Mesenchymal stem cell (in vitro differentiated cells and primary cell): ENCODE measurements around the gene IL31RA.
A peak's percentile ranks its signal among the peaks of the same experiment; 100 is the strongest.

ENCODE experiments used
- DNase-seq: peaks from one replicate; pipeline ENCODE4 v3.0.0-alpha.2; 2013
- H2AFZ ChIP-seq: one replicate; pipeline ENCODE4 v1.6.1; 2013; ENCODE audit warnings: low read depth, mild to moderate bottlenecking, control low read depth, inconsistent platforms, low read length, moderate library complexity
- H2AK5ac ChIP-seq: 2 replicates; pipeline ENCODE4 v1.6.1; 2013; ENCODE audit warnings: low read length, moderate library complexity, mild to moderate bottlenecking, inconsistent platforms; ENCODE audit not compliant: severe bottlenecking
- H2BK120ac ChIP-seq: one replicate; pipeline ENCODE4 v1.6.1; 2013; ENCODE audit warnings: low read depth, mild to moderate bottlenecking, inconsistent platforms, low read length, moderate library complexity
- H2BK12ac ChIP-seq, 2 experiments: one replicate each; pipeline ENCODE4 v1.6.1; 2013; ENCODE audit warnings: inconsistent platforms in 2 of 2, low read length in 2 of 2, mild to moderate bottlenecking in 2 of 2, moderate library complexity in 2 of 2, control low read depth in 1 of 2
- H2BK15ac ChIP-seq: one replicate; pipeline ENCODE4 v1.6.1; 2013; ENCODE audit warnings: mild to moderate bottlenecking, low read depth, inconsistent platforms; ENCODE audit not compliant: poor library complexity, severe bottlenecking
- H2BK5ac ChIP-seq: 2 replicates; pipeline ENCODE4 v1.6.1; 2013; ENCODE audit warnings: low read depth, mild to moderate bottlenecking, low read length, control low read depth, inconsistent platforms; ENCODE audit not compliant: poor library complexity, severe bottlenecking
- H3K14ac ChIP-seq, 2 experiments: one replicate each; pipeline ENCODE4 v1.6.1; 2013; ENCODE audit warnings: inconsistent platforms in 2 of 2, low read length in 2 of 2, control low read depth in 1 of 2, mild to moderate bottlenecking in 1 of 2, moderate library complexity in 1 of 2
- H3K18ac ChIP-seq, 2 experiments: one replicate each; pipeline ENCODE4 v1.6.1; 2013; ENCODE audit warnings: inconsistent platforms in 2 of 2, low read length in 2 of 2, control low read depth in 1 of 2, low read depth in 1 of 2, mild to moderate bottlenecking in 1 of 2
- H3K23ac ChIP-seq, 2 experiments: one replicate each; pipeline ENCODE4 v1.6.1; 2013; ENCODE audit warnings: inconsistent platforms in 2 of 2, low read length in 2 of 2, mild to moderate bottlenecking in 2 of 2, moderate library complexity in 2 of 2, control low read depth in 1 of 2
- H3K27ac ChIP-seq: 2 replicates; pipeline ENCODE4 v1.5.1; 2013; ENCODE audit warnings: mild to moderate bottlenecking, moderate library complexity, low read length, control low read depth, inconsistent platforms; ENCODE audit not compliant: poor library complexity, severe bottlenecking
- H3K27me3 ChIP-seq, 2 experiments: 2 replicates each; pipeline versions ENCODE4 v1.6.1 to v1.7.0; 2013; ENCODE audit warnings: low read length in 2 of 2, mild to moderate bottlenecking in 2 of 2, moderate library complexity in 2 of 2, control low read depth in 1 of 2, inconsistent platforms in 1 of 2; ENCODE audit not compliant: control insufficient read depth in 1 of 2, insufficient read depth in 1 of 2
- H3K36me3 ChIP-seq, 2 experiments: 2 replicates each; pipeline versions ENCODE4 v1.6.1 to v1.7.0; 2013; ENCODE audit warnings: low read length in 2 of 2, control low read depth in 1 of 2, inconsistent platforms in 1 of 2, low read depth in 1 of 2, mild to moderate bottlenecking in 1 of 2; ENCODE audit not compliant: insufficient read depth in 2 of 2, control insufficient read depth in 1 of 2
- H3K4ac ChIP-seq, 2 experiments: one replicate each; pipeline ENCODE4 v1.6.1; 2013; ENCODE audit warnings: inconsistent platforms in 2 of 2, low read length in 2 of 2, mild to moderate bottlenecking in 2 of 2, moderate library complexity in 2 of 2, control low read depth in 1 of 2, low read depth in 1 of 2
- H3K4me1 ChIP-seq: 2 replicates; pipeline ENCODE4 v1.6.1; 2013; ENCODE audit warnings: low read depth, low read length, control low read depth; ENCODE audit not compliant: control insufficient read depth, insufficient read depth
- H3K4me2 ChIP-seq: 2 replicates; pipeline ENCODE4 v1.6.1; 2013; ENCODE audit warnings: low read length, mild to moderate bottlenecking, inconsistent platforms; ENCODE audit not compliant: poor library complexity, severe bottlenecking
- H3K4me3 ChIP-seq, 2 experiments: 2 replicates each; pipeline versions ENCODE4 v1.5.1 to v1.7.0; 2013; ENCODE audit warnings: low read length in 2 of 2, mild to moderate bottlenecking in 2 of 2, control low read depth in 1 of 2, low read depth in 1 of 2; ENCODE audit not compliant: insufficient read depth in 1 of 2
- H3K79me1 ChIP-seq: replicated peaks from 2 replicates; pipeline ENCODE4 v1.6.1; 2013; ENCODE audit warnings: mild to moderate bottlenecking, control low read depth, low read length, inconsistent platforms; ENCODE audit not compliant: poor library complexity, severe bottlenecking
- H3K9ac ChIP-seq: 2 replicates; pipeline ENCODE4 v1.7.0; 2013; ENCODE audit warnings: mild to moderate bottlenecking, low read length, moderate library complexity
- H3K9me3 ChIP-seq: 2 replicates; pipeline ENCODE4 v1.7.0; 2013; ENCODE audit warnings: mild to moderate bottlenecking, low read length; ENCODE audit not compliant: control insufficient read depth
- H4K8ac ChIP-seq: one replicate; pipeline ENCODE4 v1.6.1; 2013; ENCODE audit warnings: inconsistent platforms, mild to moderate bottlenecking, low read length, moderate library complexity
- H4K91ac ChIP-seq: one replicate; pipeline ENCODE4 v1.6.1; 2013; ENCODE audit warnings: mild to moderate bottlenecking, low read length, inconsistent platforms
- WGBS: methylation state at CpG from one replicate; pipeline ENCODE4 v1.1.7; 2013; ENCODE audit warnings: mixed read lengths; 5-methylcytosine and 5-hydroxymethylcytosine counted together

IL31RA gene

DNA sequence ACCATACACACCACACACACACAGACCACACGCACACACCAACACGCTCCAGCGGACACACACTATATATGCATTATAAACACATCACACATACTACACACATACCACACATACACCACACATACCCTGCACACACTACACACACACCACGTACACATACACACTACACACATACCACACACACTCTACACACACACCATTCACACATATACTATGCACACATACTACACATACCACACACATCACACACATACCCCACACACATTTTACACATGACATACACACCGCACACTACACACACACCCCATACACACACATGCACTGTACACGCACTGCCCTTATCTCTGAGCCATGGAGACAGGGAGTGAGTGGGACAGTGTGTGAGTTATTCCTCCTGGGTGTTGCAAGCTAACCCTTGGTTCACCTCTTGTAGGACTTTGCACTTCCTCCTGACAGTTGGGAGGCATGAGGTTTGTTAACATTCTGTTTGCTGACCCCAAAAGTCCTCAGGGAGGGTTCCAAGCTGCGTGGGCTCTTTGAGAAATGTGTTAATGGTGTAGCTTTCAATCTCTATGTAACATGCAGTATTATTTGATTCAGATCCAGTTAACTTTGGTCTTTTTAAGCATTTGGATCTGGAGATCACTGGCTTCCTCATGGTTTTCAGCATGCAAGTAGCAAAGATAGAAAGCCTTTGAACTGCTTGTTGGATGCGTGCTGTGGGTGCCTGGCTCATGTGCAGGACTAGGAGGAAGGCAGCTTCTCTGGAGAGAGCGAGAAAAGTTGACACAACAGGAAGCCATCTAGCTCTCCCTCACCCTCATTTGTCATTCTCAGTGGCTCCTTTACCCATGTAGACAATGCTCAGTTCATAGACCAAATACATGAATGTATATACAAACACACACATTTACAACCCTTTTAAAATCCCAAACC, 13.7 kb downstream of the IL31RA start:
- H2AK5ac ChIP-seq = no peak overlapping the region
- H3K4me1 ChIP-seq = peaks cover 2% of the 10 kb centered on the region
- no peak overlapping the region for H3K23ac ChIP-seq
- no peaks in the 10 kb centered on the region for H3K27me3 ChIP-seq
- peak overlapping the region in 1 of 2 experiments; percentile 42 for H3K18ac ChIP-seq
- H3K4me2 ChIP-seq = no peak overlapping the region
- peaks cover 5% of the 10 kb centered on the region for H3K9me3 ChIP-seq
- H3K4ac ChIP-seq = no peak overlapping the region
- no peak overlapping the region for H2AFZ ChIP-seq
- H2BK15ac ChIP-seq = no peak overlapping the region
- no peak overlapping the region for H4K8ac ChIP-seq
- no peak overlapping the region for H2BK120ac ChIP-seq
- no peak overlapping the region for H3K9ac ChIP-seq
- peaks cover 0 to 20% of the 10 kb centered on the region in 2 experiments for H3K36me3 ChIP-seq
- H4K91ac ChIP-seq = peak overlapping the region; percentile 62
- WGBS = 85% methylated on average over 7 of the region's 9 CpGs
- no peak overlapping the region for H3K4me3 ChIP-seq
- H2BK5ac ChIP-seq = no peak overlapping the region
- peak; percentile 30 for DNase-seq
- H3K27ac ChIP-seq = no peak overlapping the region
- peak overlapping the region in 1 of 2 experiments; percentile 50 for H3K14ac ChIP-seq
- H3K79me1 ChIP-seq = peaks cover 14% of the 10 kb centered on the region
- no peak overlapping the region for H2BK12ac ChIP-seq

DNA sequence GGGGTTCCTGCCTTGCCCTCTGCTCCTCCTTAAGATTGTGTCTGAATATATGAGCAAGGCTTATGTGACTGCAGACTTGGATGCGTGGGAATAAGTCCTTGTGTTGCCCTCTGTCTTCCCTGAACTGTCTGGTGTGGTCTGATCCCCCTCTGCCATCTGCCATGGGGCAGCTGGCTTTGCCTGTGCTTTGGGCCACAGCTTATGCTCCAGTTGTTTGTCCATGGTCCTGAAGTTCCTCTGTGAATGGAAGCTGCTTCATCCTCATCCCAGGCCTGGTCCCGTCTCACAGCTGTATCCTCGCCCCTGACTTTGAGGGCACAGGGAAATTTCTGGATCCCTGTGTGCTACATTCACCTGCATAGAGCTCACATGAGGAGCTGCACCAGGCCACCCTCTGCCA, 14.7 kb downstream of the IL31RA start:
- Histone ChIP-seq H3K79me1 (peaks cover 16% of the 10 kb centered on the region), H3K4me1 (peaks cover 2% of the 10 kb centered on the region), H3K4me3 (no peak overlapping the region)

DNA sequence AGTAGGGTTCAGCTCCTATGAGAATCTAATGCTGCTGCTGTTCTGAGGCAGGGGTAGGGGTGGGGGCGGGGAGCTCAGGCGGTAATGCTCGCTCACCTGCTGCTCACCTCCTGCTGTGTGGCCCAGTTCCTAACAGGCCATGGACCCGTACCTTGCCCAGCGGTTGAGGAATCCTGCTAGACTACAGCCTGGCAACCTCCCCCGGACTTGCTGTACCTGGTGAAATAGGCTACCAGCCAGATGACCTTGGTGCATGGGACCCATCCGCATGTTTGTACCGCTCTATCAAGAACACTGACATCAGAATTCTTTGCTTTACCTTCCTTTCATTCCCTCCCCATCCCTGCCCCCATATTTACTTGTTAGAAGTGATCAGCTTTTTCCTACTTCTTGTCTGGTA, 15.3 kb downstream of the IL31RA start:
- Histone ChIP-seq H3K4me2 (no peak overlapping the region), H3K4ac (no peak overlapping the region), H3K27ac (no peak overlapping the region), H2BK12ac (no peak overlapping the region), H4K91ac (no peak overlapping the region), H4K8ac (no peak overlapping the region), H2BK5ac (no peak overlapping the region), H3K14ac (no peak overlapping the region), H3K9me3 (no peaks in the 10 kb centered on the region), H2AFZ (no peak overlapping the region), H3K79me1 (peaks cover 16% of the 10 kb centered on the region), H2BK120ac (no peak overlapping the region), H3K4me3 (no peak overlapping the region), H3K23ac (no peak overlapping the region), H2BK15ac (no peak overlapping the region), H3K36me3 (peaks cover 0 to 11% of the 10 kb centered on the region in 2 experiments), H3K4me1 (peaks cover 2% of the 10 kb centered on the region), H3K27me3 (no peaks in the 10 kb centered on the region), H3K9ac (no peak overlapping the region), H3K18ac (peak overlapping the region in 1 of 2 experiments; percentile 2), H2AK5ac (no peak overlapping the region)
- no peak for DNase-seq
- 97% methylated on average over 8 of the region's 8 CpGs for WGBS

More for the DNA sequence above, 14.7 kb downstream of the IL31RA start:
- Histone ChIP-seq H3K23ac (no peak overlapping the region), H2AK5ac (no peak overlapping the region), H4K91ac (no peak overlapping the region), H4K8ac (no peak overlapping the region), H3K9me3 (peaks cover 2% of the 10 kb centered on the region), H3K27ac (no peak overlapping the region), H2AFZ (no peak overlapping the region), H3K14ac (no peak overlapping the region), H3K27me3 (no peaks in the 10 kb centered on the region), H2BK15ac (no peak overlapping the region), H3K9ac (no peak overlapping the region), H2BK5ac (no peak overlapping the region), H3K4me2 (no peak overlapping the region), H3K36me3 (peaks cover 0 to 15% of the 10 kb centered on the region in 2 experiments), H2BK120ac (no peak overlapping the region), H3K4ac (no peak overlapping the region), H2BK12ac (peak overlapping the region in 1 of 2 experiments; percentile 6), H3K18ac (no peak overlapping the region)
- WGBS = 89% methylated on average over 3 of the region's 3 CpGs
- DNase-seq = peak; percentile 46

DNA sequence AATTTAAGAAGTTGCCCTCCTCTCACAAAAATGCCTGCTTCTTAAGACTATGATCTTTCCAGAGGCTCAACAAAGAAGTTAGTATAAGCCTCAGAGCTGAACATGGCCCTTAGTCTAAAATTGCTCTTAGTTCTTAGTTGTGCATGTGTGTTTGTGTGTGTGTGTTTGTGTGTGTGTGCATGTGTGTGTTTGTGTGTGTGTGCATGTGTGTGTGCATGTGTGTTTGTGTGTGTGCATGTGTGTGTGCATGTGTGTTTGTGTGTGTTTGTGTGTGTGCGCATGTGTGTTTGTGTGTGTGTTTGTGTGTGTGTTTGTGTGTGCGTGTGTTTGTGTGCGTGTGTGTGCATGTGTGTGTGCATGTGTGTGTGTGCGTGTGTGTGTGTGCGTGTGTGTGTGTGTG, 15.8 kb downstream of the IL31RA start:
- Histone ChIP-seq H2BK5ac (no peak overlapping the region), H4K91ac (no peak overlapping the region), H3K9me3 (no peaks in the 10 kb centered on the region), H2AFZ (no peak overlapping the region), H3K23ac (no peak overlapping the region), H3K18ac (peak overlapping the region in 1 of 2 experiments; percentile 11), H2AK5ac (no peak overlapping the region), H3K4me3 (no peak overlapping the region), H3K36me3 (peaks cover 0 to 11% of the 10 kb centered on the region in 2 experiments), H3K9ac (no peak overlapping the region), H2BK120ac (no peak overlapping the region), H3K79me1 (peaks cover 16% of the 10 kb centered on the region), H3K4ac (no peak overlapping the region), H2BK12ac (no peak overlapping the region), H4K8ac (no peak overlapping the region), H3K14ac (peak overlapping the region in 1 of 2 experiments; percentile 39), H3K4me2 (no peak overlapping the region), H3K27me3 (no peaks in the 10 kb centered on the region), H2BK15ac (no peak overlapping the region), H3K27ac (no peak overlapping the region), H3K4me1 (peaks cover 2% of the 10 kb centered on the region)
- DNase-seq = no peak
- 94% methylated on average over 2 of the region's 5 CpGs for WGBS
